ENCODE data around the gene TAF1C.

- TF ChIP-seq CTCF (IDR thresholded peaks at IDR 0.05) = no peak
- TF ChIP-seq POLR2A (IDR thresholded peaks at IDR 0.05) = no peak
Measured at GRCh38 chr16:84214451-84215066, 27.7 kb upstream of the TAF1C start.
